IPS-15b (cell line): ENCODE data around the gene RAX.
A peak's percentile ranks its signal among the peaks of the same experiment; 100 is the strongest.

Experiments used
- H3K27me3 ChIP-seq: one replicate; pipeline ENCODE4 v1.6.1; 2013; ENCODE audit warnings: low read length; ENCODE audit not compliant: control insufficient read depth, insufficient read depth
- H3K36me3 ChIP-seq: one replicate; pipeline ENCODE4 v1.6.1; 2013; ENCODE audit warnings: low read length; ENCODE audit not compliant: control insufficient read depth, insufficient read depth
- H3K4me1 ChIP-seq: one replicate; pipeline ENCODE4 v1.6.1; 2013; ENCODE audit warnings: mild to moderate bottlenecking, low read length; ENCODE audit not compliant: control insufficient read depth, insufficient read depth
- H3K4me3 ChIP-seq: one replicate; pipeline ENCODE4 v1.5.1; 2013; ENCODE audit warnings: low read depth, low read length
- H3K9ac ChIP-seq: one replicate; pipeline ENCODE4 v1.6.1; 2013; ENCODE audit warnings: low read depth, mild to moderate bottlenecking, low read length
- H3K9me3 ChIP-seq: one replicate; pipeline ENCODE4 v1.6.1; 2013; ENCODE audit warnings: mild to moderate bottlenecking, low read length; ENCODE audit not compliant: control insufficient read depth, insufficient read depth

Gene RAX

GRCh38 chr18:59271606-59272220 is 1.5 kb downstream of the RAX start:
- Histone ChIP-seq H3K9ac (no peak overlapping the region), H3K4me3 (peak overlapping the region; percentile 60), H3K9me3 (no peaks in the 10 kb centered on the region), H3K36me3 (no peaks in the 10 kb centered on the region), H3K4me1 (peaks cover 13% of the 10 kb centered on the region), H3K27me3 (peaks cover 93% of the 10 kb centered on the region)

GRCh38 chr18:59270689-59271257 is 2.5 kb downstream of the RAX start:
- H3K4me1 ChIP-seq = peaks cover 9% of the 10 kb centered on the region
- peak overlapping the region; percentile 16 for H3K4me3 ChIP-seq
- H3K27me3 ChIP-seq = peaks cover 93% of the 10 kb centered on the region
- H3K36me3 ChIP-seq = no peaks in the 10 kb centered on the region
- H3K9ac ChIP-seq = no peak overlapping the region
- H3K9me3 ChIP-seq = no peaks in the 10 kb centered on the region

- Histone ChIP-seq H3K27me3 (peaks cover 93% of the 10 kb centered on the region), H3K4me3 (peak overlapping the region; percentile 53), H3K4me1 (peaks cover 9% of the 10 kb centered on the region), H3K36me3 (no peaks in the 10 kb centered on the region), H3K9me3 (no peaks in the 10 kb centered on the region), H3K9ac (no peak overlapping the region)
Observed at GRCh38 chr18:59269563-59270119, 3.6 kb downstream of the RAX start.

- H3K4me3 ChIP-seq = peak overlapping the region; percentile 53
- H3K36me3 ChIP-seq = no peaks in the 10 kb centered on the region
- H3K9me3 ChIP-seq = no peaks in the 10 kb centered on the region
- H3K27me3 ChIP-seq = peaks cover 93% of the 10 kb centered on the region
- H3K4me1 ChIP-seq = peaks cover 9% of the 10 kb centered on the region
- no peak overlapping the region for H3K9ac ChIP-seq
Observed at GRCh38 chr18:59268721-59269562, 4.3 kb downstream of the RAX start.

- H3K36me3 ChIP-seq = no peaks in the 10 kb centered on the region
- H3K9me3 ChIP-seq = no peaks in the 10 kb centered on the region
- H3K4me1 ChIP-seq = peaks cover 9% of the 10 kb centered on the region
- peaks cover 95% of the 10 kb centered on the region for H3K27me3 ChIP-seq
- H3K9ac ChIP-seq = no peak overlapping the region
- peak overlapping the region; percentile 52 for H3K4me3 ChIP-seq
Observed at GRCh38 chr18:59268127-59268720, 5.0 kb downstream of the RAX start.

- no peak overlapping the region for H3K9ac ChIP-seq
- H3K36me3 ChIP-seq = no peaks in the 10 kb centered on the region
- H3K4me1 ChIP-seq = peaks cover 9% of the 10 kb centered on the region
- peak overlapping the region; percentile 52 for H3K4me3 ChIP-seq
- peaks cover 96% of the 10 kb centered on the region for H3K27me3 ChIP-seq
- no peaks in the 10 kb centered on the region for H3K9me3 ChIP-seq
Observed at GRCh38 chr18:59267503-59268126, 5.6 kb downstream of the RAX start.

- no peaks in the 10 kb centered on the region for H3K36me3 ChIP-seq
- peaks cover 9% of the 10 kb centered on the region for H3K4me1 ChIP-seq
- H3K27me3 ChIP-seq = peaks cover 94% of the 10 kb centered on the region
- no peak overlapping the region for H3K9ac ChIP-seq
- H3K4me3 ChIP-seq = peak overlapping the region; percentile 19
- H3K9me3 ChIP-seq = no peaks in the 10 kb centered on the region
Observed at GRCh38 chr18:59266886-59267502, 6.3 kb downstream of the RAX start.

GRCh38 chr18:59266459-59266858 is 6.8 kb downstream of the RAX start:
- no peaks in the 10 kb centered on the region for H3K36me3 ChIP-seq
- H3K27me3 ChIP-seq = peaks cover 90% of the 10 kb centered on the region
- peak overlapping the region; percentile 56 for H3K4me3 ChIP-seq
- H3K4me1 ChIP-seq = peaks cover 9% of the 10 kb centered on the region
- H3K9me3 ChIP-seq = no peaks in the 10 kb centered on the region
- H3K9ac ChIP-seq = no peak overlapping the region

- no peak overlapping the region for H3K9ac ChIP-seq
- H3K27me3 ChIP-seq = peaks cover 85% of the 10 kb centered on the region
- no peaks in the 10 kb centered on the region for H3K9me3 ChIP-seq
- peak overlapping the region; percentile 56 for H3K4me3 ChIP-seq
- no peaks in the 10 kb centered on the region for H3K36me3 ChIP-seq
- H3K4me1 ChIP-seq = peaks cover 9% of the 10 kb centered on the region
Observed at GRCh38 chr18:59265974-59266369, 7.3 kb downstream of the RAX start.

- Histone ChIP-seq H3K9ac (no peak overlapping the region), H3K27me3 (peaks cover 80% of the 10 kb centered on the region)
Observed at GRCh38 chr18:59265246-59265973, 7.8 kb downstream of the RAX start.

More at GRCh38 chr18:59265246-59265973, 7.8 kb downstream of the RAX start:
- peak overlapping the region; percentile 56 for H3K4me3 ChIP-seq
- H3K4me1 ChIP-seq = peaks cover 5% of the 10 kb centered on the region
- H3K9me3 ChIP-seq = no peaks in the 10 kb centered on the region
- no peaks in the 10 kb centered on the region for H3K36me3 ChIP-seq
